ENCODE results near the gene FAM83C. TPM values are rescaled to one million over a fixed set of nuclear protein-coding genes. Genes with fewer than 3 reads are reported as not detected.

FAM83C gene
- total and polyA plus RNA-seq, 10 of the 15 experiments (the other 5 are each of a cell fraction or from before 2014, with no cell fraction given), result not detected

GRCh38 chr20:35284992-35285805 is 7.0 kb downstream of the FAM83C start (continued):
- no peak for TF ChIP-seq ZBTB33 (IDR thresholded peaks at IDR 0.05)
- TF ChIP-seq RELB (IDR thresholded peaks at IDR 0.05; ENCODE audit: low read depth), result peak; percentile 8; the same call in 1 of the 2 replicates
- no peak for TF ChIP-seq ATF7 (IDR thresholded peaks at IDR 0.05; ENCODE audit: low read depth)
- TF ChIP-seq ATF3 (IDR thresholded peaks at IDR 0.05; ENCODE audit: borderline replicate concordance, extremely low read depth, low read depth, low read length), result no peak
- TF ChIP-seq MTA2 (IDR thresholded peaks at IDR 0.05; ENCODE audit: low read depth), result no peak
- no peak for TF ChIP-seq POU2F2 (IDR thresholded peaks at IDR 0.05; ENCODE audit: borderline replicate concordance, low read depth, low read length)
- no peak for TF ChIP-seq YBX1 (IDR thresholded peaks at IDR 0.05)
- TF ChIP-seq HDGF (IDR thresholded peaks at IDR 0.05), result peak; percentile 93
- no peak for TF ChIP-seq HSF1 (IDR thresholded peaks at IDR 0.05; ENCODE audit: low read depth, low read length)
- 0 out of 2 replicates have a peak, but pooled peaks have one; percentile 56 for TF ChIP-seq NBN (IDR thresholded peaks at IDR 0.05)
- TF ChIP-seq RCOR1 (conservative IDR thresholded peaks at IDR 0.05; ENCODE audit: low read depth, low read length), result no peak
- no peak for TF ChIP-seq EGR1 (IDR thresholded peaks at IDR 0.05; ENCODE audit: borderline replicate concordance in 1 of 2, low read depth in 2 of 2, low read length in 2 of 2)
- TF ChIP-seq STAT3 (IDR thresholded peaks at IDR 0.05; ENCODE audit: low read depth, low read length), result no peak
- TF ChIP-seq NR2C2 (IDR thresholded peaks at IDR 0.05; ENCODE audit: borderline replicate concordance, control insufficient read depth, insufficient read length, low read depth), result no peak
- TF ChIP-seq ZBTB40 (IDR thresholded peaks at IDR 0.05; ENCODE audit: borderline replicate concordance), result peak; percentile 37; the same call in 1 of the 2 replicates
- TF ChIP-seq MLLT1 (IDR thresholded peaks at IDR 0.05), result peak; percentile 86
- TF ChIP-seq HDAC2 (IDR thresholded peaks at IDR 0.05), result no peak
- no peak for TF ChIP-seq GATAD2B (conservative IDR thresholded peaks at IDR 0.05; ENCODE audit: low read depth)
